HG02840 (cell line): ENCODE results near the gene PERP.
"Not testable (repeated sequence)": the region's sequence is repeated elsewhere in the genome, so short reads cannot be mapped to it uniquely, and the experiment has no call there.

Experiments used
- ATAC-seq: cut with Tn5 transposase; IDR thresholded peaks from one replicate; pipeline ENCODE4 v1.9.1; 2021; ENCODE audit warnings: mild to moderate bottlenecking, moderate library complexity, moderate number of reproducible peaks; ENCODE audit not compliant: unreplicated experiment, low FRiP score

Gene PERP

GRCh38 chr6:138107078-138107751 lies at the start of gene PERP:
Gene PERP, minus strand, starts transcription at chr6:138107419. Its CDS starts 79 bp downstream, at chr6:138107340.
- no peak for ATAC-seq

- no peak for ATAC-seq
Measured at GRCh38 chr6:138155443-138155842, 48.2 kb upstream of the PERP start.

- ATAC-seq, result no peak
Measured at GRCh38 chr6:138146544-138146943, 39.3 kb upstream of the PERP start.

- no peak for ATAC-seq
Measured at GRCh38 chr6:138145402-138145801, 38.2 kb upstream of the PERP start.

- no peak for ATAC-seq
Measured at GRCh38 chr6:138142806-138143205, 35.6 kb upstream of the PERP start.

GRCh38 chr6:138129190-138129589 lies 22.0 kb upstream of the PERP start:
- no peak for ATAC-seq

GRCh38 chr6:138128096-138128495 lies 20.9 kb upstream of the PERP start:
- no peak for ATAC-seq

GRCh38 chr6:138124096-138124495 lies 16.9 kb upstream of the PERP start:
- ATAC-seq, result no peak

- ATAC-seq, result no peak
Measured at GRCh38 chr6:138119976-138120375, 12.8 kb upstream of the PERP start.

GRCh38 chr6:138119229-138119628 lies 12.0 kb upstream of the PERP start:
- not testable (repeated sequence) for ATAC-seq

- ATAC-seq, result no peak
Measured at GRCh38 chr6:138117376-138117914, 10.2 kb upstream of the PERP start.

- no peak for ATAC-seq
Measured at GRCh38 chr6:138116661-138116999, 9.4 kb upstream of the PERP start.

GRCh38 chr6:138115877-138116660 lies 8.8 kb upstream of the PERP start:
- ATAC-seq, result no peak

- ATAC-seq, result no peak
Measured at GRCh38 chr6:138115201-138115600, 8.0 kb upstream of the PERP start.

GRCh38 chr6:138113588-138114210 lies 6.5 kb upstream of the PERP start:
- ATAC-seq, result no peak

- no peak for ATAC-seq
Measured at GRCh38 chr6:138110229-138110628, 3.0 kb upstream of the PERP start.

GRCh38 chr6:138109042-138109997 lies 2.1 kb upstream of the PERP start:
- no peak for ATAC-seq

- no peak for ATAC-seq
Measured at GRCh38 chr6:138107752-138108592, 753 bp upstream of the PERP start.

- ATAC-seq, result no peak
Measured at GRCh38 chr6:138106665-138107077, 548 bp downstream of the PERP start.
